Gastrocnemius medialis (tissue), 4 donors: ENCODE data around the gene OR5K1. TPM values are rescaled to one million over a fixed set of nuclear protein-coding genes. Genes with fewer than 3 reads are reported as not detected.

ENCODE experiments used
- ATAC-seq, 2 donors: fragments of 150-250 bp; one replicate each; pipeline ENCODE4 v1.9.1; 2016
- DNase-seq, 2 donors: peaks; one replicate each; pipeline ENCODE4 v3.0.0-alpha.2; 2019
- H3K27ac ChIP-seq, 4 donors: fragments of 200-600 bp; sonication (generic); 1 replicate in 1 of 4; 2 replicates in 3 of 4; pipeline ENCODE4 v1.5.1; 2016 to 2018; ENCODE audit warnings: mild to moderate bottlenecking in 2 of 4, moderate library complexity in 1 of 4
- H3K27me3 ChIP-seq, 3 donors: fragments of 200-600 bp; sonication (generic) in 2 of 3; 1 replicate in 1 of 3; 2 replicates in 2 of 3; pipeline versions ENCODE4 v1.5.1 to v1.6.0; 2016 to 2019; ENCODE audit warnings: mild to moderate bottlenecking in 1 of 3, moderate library complexity in 1 of 3
- H3K36me3 ChIP-seq, 2 donors: fragments of 200-600 bp; sonication (generic) in 1 of 2; one replicate each; pipeline ENCODE4 v1.5.1; 2017 to 2018
- H3K4me1 ChIP-seq, 2 donors: fragments of 200-600 bp; sonication (generic) in 1 of 2; one replicate each; pipeline ENCODE4 v1.5.1; 2016 to 2017; ENCODE audit warnings: mild to moderate bottlenecking in 2 of 2
- H3K4me3 ChIP-seq, 4 donors: fragments of 200-600 bp; sonication (generic) in 3 of 4; 1 replicate in 1 of 4; 2 replicates in 3 of 4; pipeline ENCODE4 v1.5.1; 2016 to 2019; ENCODE audit warnings: mild to moderate bottlenecking in 2 of 4
- H3K9me3 ChIP-seq, 3 donors: fragments of 200-600 bp; sonication (generic) in 2 of 3; 1 replicate in 1 of 3; 2 replicates in 2 of 3; pipeline ENCODE4 v1.5.1; 2016 to 2019
- POLR2A ChIP-seq, 2 donors: fragments of 450-650 bp; IDR thresholded peaks; one replicate each; pipeline ENCODE4 v1.6.1; 2017; ENCODE audit warnings: antibody characterized with exemption in 2 of 2, mild to moderate bottlenecking in 2 of 2, moderate library complexity in 2 of 2
- in situ Hi-C, 4 donors: fragments of 200-750 bp; cut with MboI; loops; one replicate each; pipeline versions ENCODE4 v1.15.0 to v1.8.0; 2017; ENCODE audit warnings: low sequenced_read_pairs in 4 of 4
- intact Hi-C: fragments of 100-400 bp; cut with DNase I; formaldehyde crosslinking; loops from one replicate; pipeline ENCODE4 v1.15.1; 2023; ENCODE audit warnings: low total_unique reads
- total RNA-seq, 4 donors: library from RNA; depleted of rRNA; stranded (reverse); fragments of >200 nt; gene quantifications; one replicate each; pipeline versions ENCODE4 v1.1.0 to v1.2.3, GENCODE V29; 2016
- TF ChIP-seq, protein P1 (sequence below), 5 experiments: fragments of 450-650 bp in 3 of 5; fragments of 200-600 bp in 2 of 5; sonication (generic) in 2 of 5; IDR thresholded peaks in 4 of 5; conservative IDR thresholded peaks in 1 of 5; 1 replicate in 4 of 5; 2 replicates in 1 of 5; pipeline ENCODE4 v1.5.1; 2016 to 2019; ENCODE audit warnings: antibody characterized with exemption in 5 of 5, mild to moderate bottlenecking in 3 of 5, moderate library complexity in 3 of 5

Gene OR5K1
- total RNA-seq: not detected

DNA sequence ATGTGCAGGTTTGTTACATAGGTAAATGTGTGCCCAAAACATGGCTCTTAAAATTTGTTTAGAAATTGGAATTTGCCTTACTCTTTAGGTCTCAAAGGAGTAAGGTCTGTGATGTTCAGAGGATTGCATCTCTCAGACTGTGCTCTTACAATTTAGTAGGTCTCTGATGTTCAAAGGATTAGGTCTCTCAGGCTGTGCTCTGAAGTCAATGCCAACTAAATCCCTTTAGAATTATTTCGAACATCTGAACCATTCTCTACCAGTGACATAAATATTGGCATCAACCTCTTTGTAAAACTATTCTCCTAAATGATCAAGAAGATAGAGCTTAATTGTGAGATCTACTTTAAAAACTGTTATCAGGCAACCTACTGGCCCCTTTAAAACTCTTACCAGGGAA, at the start of gene OR5K1:
Gene OR5K1, plus strand, starts transcription at position 301 of the 400 bp plus-strand sequence. CDS start 6,376 bp downstream, outside the sequence.
- Histone ChIP-seq H3K4me1 (no peaks in the 10 kb centered on the region), H3K4me3 (no peak within 1 kb of the TSS), H3K27me3 (no peaks in the 10 kb centered on the region), H3K27ac (no peak within 1 kb of the TSS), H3K36me3 (no peaks in the 10 kb centered on the region), H3K9me3 (no peaks in the 10 kb centered on the region)
- DNase-seq (no peak), ATAC-seq (no peak)
- TF ChIP-seq POLR2A (IDR thresholded peaks at IDR 0.05): no peak
- TF ChIP-seq, protein P1, sequence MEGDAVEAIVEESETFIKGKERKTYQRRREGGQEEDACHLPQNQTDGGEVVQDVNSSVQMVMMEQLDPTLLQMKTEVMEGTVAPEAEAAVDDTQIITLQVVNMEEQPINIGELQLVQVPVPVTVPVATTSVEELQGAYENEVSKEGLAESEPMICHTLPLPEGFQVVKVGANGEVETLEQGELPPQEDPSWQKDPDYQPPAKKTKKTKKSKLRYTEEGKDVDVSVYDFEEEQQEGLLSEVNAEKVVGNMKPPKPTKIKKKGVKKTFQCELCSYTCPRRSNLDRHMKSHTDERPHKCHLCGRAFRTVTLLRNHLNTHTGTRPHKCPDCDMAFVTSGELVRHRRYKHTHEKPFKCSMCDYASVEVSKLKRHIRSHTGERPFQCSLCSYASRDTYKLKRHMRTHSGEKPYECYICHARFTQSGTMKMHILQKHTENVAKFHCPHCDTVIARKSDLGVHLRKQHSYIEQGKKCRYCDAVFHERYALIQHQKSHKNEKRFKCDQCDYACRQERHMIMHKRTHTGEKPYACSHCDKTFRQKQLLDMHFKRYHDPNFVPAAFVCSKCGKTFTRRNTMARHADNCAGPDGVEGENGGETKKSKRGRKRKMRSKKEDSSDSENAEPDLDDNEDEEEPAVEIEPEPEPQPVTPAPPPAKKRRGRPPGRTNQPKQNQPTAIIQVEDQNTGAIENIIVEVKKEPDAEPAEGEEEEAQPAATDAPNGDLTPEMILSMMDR (IDR thresholded peaks at IDR 0.05 in 4 of 5, conservative IDR thresholded peaks at IDR 0.05 in 1 of 5): no peak
- intact Hi-C loops (no loop called here), in situ Hi-C loops (loop anchor here in 1 of 4 donors (25.0 kb wide), 1 partner anchor 101 kb away; the partner anchor contains the start of gene OR5K4)

DNA sequence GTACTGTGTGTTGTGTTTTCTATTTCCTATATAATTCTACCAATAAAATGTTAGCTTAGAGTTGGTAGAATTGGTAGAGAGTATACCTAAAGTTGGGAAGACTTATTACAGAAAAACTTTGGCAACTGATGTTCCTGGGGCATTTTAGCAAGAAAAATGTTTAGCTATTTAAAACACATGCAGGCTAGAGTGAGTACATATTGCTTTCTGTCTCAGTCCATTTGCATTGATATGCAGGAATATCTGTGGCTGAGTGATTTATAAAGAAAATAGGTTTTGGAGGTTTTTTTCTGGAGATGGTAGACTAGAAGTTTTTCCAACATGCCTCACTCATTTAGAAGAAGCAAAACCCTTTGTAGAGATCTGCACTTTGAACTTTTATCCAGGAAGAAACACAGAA, 30.4 kb upstream of the OR5K1 start:
- TF ChIP-seq, protein P1 (IDR thresholded peaks at IDR 0.05 in 4 of 5, conservative IDR thresholded peaks at IDR 0.05 in 1 of 5): no peak
- no peak for TF ChIP-seq POLR2A (IDR thresholded peaks at IDR 0.05)
- intact Hi-C loops (no loop called here), in situ Hi-C loops (no loop called here)

DNA sequence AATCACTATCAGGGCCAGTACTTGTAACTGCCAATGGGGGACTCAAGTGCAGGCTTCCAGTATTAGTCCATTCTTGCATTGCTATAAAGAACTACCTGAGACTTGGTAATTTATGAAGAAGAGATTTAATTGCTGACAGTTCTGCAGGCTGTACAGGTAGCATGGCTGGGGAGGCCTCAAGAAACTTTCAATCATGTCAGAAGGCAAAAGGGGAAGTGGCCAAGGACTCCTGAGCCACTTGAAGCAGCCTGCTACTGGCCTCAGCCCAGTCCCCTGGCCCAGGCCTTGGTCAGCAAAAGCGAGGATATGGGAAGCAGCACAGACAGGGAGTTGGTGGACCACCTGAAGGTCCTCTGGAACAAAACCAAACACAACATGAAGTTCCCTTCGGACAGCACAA, 29.2 kb upstream of the OR5K1 start:
- Histone ChIP-seq H3K4me3 (no peak overlapping the region), H3K27me3 (no peaks in the 10 kb centered on the region), H3K27ac (no peak overlapping the region), H3K4me1 (no peaks in the 10 kb centered on the region), H3K9me3 (peaks cover 0 to 5% (median 0%) of the 10 kb centered on the region in 3 donors), H3K36me3 (no peaks in the 10 kb centered on the region)
- in situ Hi-C loops: no loop called here
- DNase-seq (no peak), ATAC-seq (no peak)
- TF ChIP-seq, protein P1 (IDR thresholded peaks at IDR 0.05 in 4 of 5, conservative IDR thresholded peaks at IDR 0.05 in 1 of 5): no peak
- no peak for TF ChIP-seq POLR2A (IDR thresholded peaks at IDR 0.05)
- intact Hi-C loops: no loop called here

More for the DNA sequence above, 30.4 kb upstream of the OR5K1 start:
- H3K9me3 ChIP-seq: peaks cover 0 to 5% (median 0%) of the 10 kb centered on the region in 3 donors
- no peak for ATAC-seq
- no peaks in the 10 kb centered on the region for H3K27me3 ChIP-seq
- no peak for DNase-seq
- no peaks in the 10 kb centered on the region for H3K4me1 ChIP-seq
- H3K27ac ChIP-seq: no peak overlapping the region
- no peaks in the 10 kb centered on the region for H3K36me3 ChIP-seq
- no peak overlapping the region for H3K4me3 ChIP-seq

DNA sequence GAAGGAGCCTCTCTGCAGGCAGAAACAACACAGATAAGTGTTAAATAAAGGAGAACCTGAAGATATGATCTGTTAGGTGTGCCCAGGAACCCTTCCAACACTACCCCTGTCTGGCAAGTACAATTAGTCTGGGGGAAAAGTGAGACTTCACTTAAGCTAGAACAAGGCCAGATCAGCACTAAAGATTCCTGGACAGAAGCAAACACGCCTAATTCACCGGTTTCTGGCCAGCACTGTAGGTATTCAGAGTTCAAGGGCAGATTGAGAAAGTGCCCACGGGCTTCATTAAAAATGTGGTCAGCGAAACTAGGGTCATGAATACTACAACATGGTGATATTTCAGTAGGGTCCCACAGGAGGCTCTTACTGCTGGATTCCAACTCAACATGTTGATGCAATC, 28.6 kb upstream of the OR5K1 start:
- in situ Hi-C loops (no loop called here), intact Hi-C loops (no loop called here)
- DNase-seq (no peak), ATAC-seq (no peak)
- Histone ChIP-seq H3K27me3 (no peaks in the 10 kb centered on the region), H3K27ac (no peak overlapping the region), H3K9me3 (peaks cover 0 to 5% (median 0%) of the 10 kb centered on the region in 3 donors), H3K36me3 (no peaks in the 10 kb centered on the region), H3K4me3 (no peak overlapping the region), H3K4me1 (no peaks in the 10 kb centered on the region)
- TF ChIP-seq POLR2A (IDR thresholded peaks at IDR 0.05): no peak
- TF ChIP-seq, protein P1 (IDR thresholded peaks at IDR 0.05 in 4 of 5, conservative IDR thresholded peaks at IDR 0.05 in 1 of 5): no peak

DNA sequence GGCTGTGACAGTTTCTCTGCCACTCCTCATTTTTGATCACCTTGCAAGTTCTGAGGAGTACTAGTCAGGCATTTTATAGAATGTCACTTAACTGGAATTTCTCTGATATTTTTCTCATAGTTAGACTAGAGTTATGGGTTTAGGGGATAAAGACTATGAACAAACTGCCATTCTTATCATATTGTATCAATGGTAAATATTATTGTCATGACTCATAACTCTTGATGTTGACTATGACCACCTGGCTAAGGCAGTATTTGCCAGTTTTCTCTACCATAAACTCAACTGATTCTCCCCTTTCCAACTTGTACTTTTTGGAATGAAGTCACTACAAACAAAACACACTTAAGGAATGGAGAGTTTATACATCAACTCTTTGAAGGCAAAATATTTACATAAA, 22.7 kb upstream of the OR5K1 start:
- TF ChIP-seq, protein P1 (IDR thresholded peaks at IDR 0.05 in 4 of 5, conservative IDR thresholded peaks at IDR 0.05 in 1 of 5): no peak
- no peak for TF ChIP-seq POLR2A (IDR thresholded peaks at IDR 0.05)
- no peaks in the 10 kb centered on the region for H3K36me3 ChIP-seq
- in situ Hi-C loops: no loop called here

More for the DNA sequence above, 22.7 kb upstream of the OR5K1 start:
- ATAC-seq (no peak), DNase-seq (no peak)
- Histone ChIP-seq H3K27ac (no peak overlapping the region), H3K4me1 (no peaks in the 10 kb centered on the region), H3K4me3 (no peak overlapping the region), H3K27me3 (no peaks in the 10 kb centered on the region), H3K9me3 (no peaks in the 10 kb centered on the region)
- intact Hi-C loops: no loop called here
